Pons (tissue), 1 donor: ENCODE measurements around the gene HIP1R.
"Not testable (repeated sequence)": the region's sequence is repeated elsewhere in the genome, so short reads cannot be mapped to it uniquely, and the experiment has no call there.

Source experiments
- DNase-seq: peaks from one replicate; pipeline ENCODE4 v3.0.0-alpha.2; 2016; ENCODE audit warnings: low spot score

HIP1R gene

DNA sequence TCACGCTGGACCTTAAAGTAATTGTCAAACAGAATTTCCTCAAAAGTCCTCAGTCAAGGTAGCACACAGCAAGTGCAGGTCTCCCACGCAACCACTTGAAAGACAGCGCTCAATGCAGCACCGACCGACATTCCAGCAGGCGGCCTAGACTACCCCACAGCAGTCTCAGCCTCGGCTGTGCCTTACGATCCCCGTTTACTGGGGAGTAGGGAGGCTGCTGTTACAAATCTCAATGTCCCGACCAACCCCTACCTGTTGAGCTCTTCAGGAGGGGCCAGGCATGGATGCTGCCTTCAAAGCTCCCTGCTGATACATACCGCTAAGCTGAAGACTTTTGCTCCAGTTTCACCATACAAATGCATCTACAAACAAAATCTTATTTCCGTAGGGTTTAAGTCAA is 38.8 kb downstream of the HIP1R start:
- no peak for DNase-seq

DNA sequence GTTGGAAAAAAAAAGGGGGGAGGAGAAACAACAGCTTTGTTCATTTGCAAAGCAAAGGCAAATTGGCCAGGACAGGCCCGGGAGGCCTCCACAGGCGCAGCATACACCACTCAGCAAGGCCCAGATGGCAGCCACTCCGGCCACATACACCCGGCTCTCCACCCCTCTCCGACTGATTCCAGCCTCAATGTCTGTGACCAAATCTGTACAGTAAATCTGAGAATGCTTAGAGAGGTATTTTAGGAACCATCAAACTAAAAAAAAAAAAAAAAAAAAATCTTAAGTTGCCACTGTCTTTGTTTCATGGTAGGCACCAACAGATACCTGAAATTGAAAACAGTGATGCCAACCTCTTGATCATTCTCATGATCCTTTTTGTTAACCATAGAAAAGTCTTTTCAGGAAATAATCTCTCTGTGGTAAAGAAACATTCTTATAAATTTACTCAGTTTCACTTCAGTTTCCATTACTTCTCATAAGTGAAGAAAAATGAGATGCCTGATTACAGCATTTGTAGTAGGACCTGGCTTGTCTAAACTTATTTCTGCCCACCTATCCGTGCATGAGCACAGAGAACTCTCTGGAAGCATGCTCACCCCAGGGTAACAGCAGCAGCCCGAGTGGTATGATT is 40.4 kb downstream of the HIP1R start:
- peak; percentile 69 for DNase-seq

- DNase-seq = not testable (repeated sequence)
Measured at GRCh38 chr12:122876281-122876680, 41.0 kb downstream of the HIP1R start.

- no peak for DNase-seq
Measured at GRCh38 chr12:122876731-122877130, 41.5 kb downstream of the HIP1R start.

DNA sequence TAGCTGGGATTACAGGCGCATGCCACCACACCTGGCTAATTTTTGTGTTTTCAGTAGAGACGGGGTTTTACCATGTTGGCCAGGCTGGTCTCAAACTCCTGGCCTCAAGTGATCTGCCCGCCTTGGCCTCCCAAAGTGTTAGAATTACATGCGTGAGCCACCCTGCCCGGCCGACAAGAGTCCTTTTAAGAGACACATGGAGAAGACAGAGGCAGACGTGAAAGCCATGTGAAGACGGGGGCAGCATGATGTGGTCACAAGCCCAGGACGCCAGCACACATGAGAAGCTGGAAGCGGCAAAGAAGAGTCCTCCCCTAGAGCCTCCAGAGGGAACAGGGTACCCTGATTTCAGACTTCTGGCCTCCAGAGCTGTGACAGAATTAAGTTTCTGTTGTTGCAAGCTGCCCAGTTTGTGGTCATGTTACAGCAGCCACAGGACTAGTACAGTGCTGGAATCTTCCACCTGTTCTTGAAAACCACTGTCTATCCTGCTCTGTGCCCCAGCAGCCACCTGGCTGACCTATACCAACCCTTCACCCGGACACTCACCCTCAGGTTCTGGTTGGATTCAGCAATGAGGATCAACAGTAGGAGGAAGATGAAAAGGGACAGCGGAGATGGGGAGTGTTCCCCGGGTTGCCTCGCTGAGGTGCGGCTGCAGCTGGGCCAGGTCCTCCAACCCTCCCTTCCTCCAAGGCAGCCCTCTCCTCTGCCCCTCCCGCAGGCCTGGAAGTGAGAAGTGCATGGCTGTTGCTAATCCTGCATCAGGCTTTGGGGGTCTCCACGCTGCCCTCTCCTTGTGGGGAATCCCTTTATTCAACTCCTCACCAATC is 43.7 kb downstream of the HIP1R start:
- DNase-seq = no peak

- no peak for DNase-seq
Measured at GRCh38 chr12:122880155-122880667, 45.0 kb downstream of the HIP1R start.

- peak; percentile 86 for DNase-seq
Measured at GRCh38 chr12:122880668-122881067, 45.4 kb downstream of the HIP1R start.

DNA sequence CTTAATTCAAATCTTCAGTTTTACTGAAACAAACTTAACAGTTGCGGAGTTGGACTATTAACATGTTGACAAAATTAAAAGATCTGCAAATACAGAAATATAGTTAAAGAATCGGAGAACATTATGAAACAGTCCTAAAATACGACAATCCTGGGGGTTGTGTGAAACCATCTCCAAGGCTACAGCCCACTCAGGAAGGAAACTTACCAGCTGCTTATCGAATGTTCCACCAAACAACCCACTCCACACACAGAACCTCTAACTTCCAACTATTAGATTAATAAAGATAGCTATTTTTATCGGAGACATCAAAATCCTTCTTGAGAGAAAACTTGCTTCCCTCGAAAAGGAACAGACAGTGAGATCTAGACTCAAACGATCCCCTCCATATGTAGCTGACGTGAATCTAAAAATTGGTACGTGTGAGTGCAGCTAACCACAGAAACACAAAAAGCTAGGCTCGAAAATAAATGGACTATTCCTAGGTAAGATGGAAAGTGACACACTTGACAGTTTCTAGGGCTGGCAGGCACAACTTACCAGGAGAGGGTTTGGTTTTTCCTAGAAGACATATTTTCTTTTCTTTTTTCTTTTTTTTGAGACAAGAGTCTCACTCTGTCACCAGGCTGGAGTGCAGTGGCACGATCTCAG is 47.8 kb downstream of the HIP1R start:
- no peak for DNase-seq

DNA sequence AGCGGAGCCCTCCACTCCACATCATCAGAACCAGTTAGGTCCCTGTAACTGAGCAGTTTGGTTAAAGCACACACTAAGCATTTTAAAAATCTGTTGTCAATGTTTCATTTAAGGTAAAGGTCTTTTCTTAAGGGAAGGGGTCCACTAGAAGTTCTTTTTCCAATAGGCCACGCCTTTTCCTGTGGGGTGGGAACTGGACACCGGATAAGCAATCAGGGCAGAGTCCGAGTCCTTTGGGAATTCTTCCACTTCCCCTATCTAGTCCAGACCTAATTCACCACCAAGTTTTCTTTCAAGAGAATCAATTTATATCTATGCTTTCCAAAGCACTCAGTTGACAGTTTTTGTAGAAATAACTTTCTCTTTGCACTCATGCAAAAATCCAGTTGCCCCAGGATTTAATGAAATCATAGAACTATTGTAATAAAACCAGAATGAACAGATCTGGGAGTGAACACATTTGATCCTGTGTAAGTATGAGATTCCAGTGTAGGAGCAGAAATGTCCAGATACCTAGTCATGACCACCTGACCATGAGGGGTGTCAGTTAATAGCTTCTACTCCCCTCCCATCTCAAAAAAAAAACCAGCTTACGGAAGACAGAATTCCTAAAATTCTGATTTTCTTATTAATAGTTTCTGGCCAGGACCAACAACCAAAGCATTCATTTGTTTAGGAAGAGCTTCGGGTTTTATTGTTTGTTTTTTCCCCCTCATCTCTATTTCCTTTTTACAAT is 49.0 kb downstream of the HIP1R start:
- DNase-seq = no peak

- no peak for DNase-seq
Measured at GRCh38 chr12:122884860-122885259, 49.6 kb downstream of the HIP1R start.

DNA sequence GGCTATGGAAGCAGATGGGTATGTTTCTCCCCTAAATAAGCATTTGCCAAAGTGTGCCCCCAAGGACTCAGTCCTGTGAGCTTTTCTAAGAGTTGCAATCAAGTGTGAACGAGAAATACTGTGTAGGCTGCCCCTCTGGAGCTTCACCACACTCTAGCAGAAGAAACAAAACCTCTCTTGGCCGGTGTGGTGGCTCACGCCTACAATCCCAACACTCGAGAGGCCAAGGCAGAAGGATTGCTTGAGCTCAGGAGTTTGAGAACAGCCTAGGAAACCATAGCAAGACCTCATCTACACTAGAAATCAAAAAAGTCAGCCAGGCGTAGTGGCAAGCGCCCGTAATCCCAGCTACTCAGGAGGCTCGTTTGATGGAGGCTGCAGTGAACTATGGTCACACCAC is 50.9 kb downstream of the HIP1R start:
- DNase-seq = no peak

DNA sequence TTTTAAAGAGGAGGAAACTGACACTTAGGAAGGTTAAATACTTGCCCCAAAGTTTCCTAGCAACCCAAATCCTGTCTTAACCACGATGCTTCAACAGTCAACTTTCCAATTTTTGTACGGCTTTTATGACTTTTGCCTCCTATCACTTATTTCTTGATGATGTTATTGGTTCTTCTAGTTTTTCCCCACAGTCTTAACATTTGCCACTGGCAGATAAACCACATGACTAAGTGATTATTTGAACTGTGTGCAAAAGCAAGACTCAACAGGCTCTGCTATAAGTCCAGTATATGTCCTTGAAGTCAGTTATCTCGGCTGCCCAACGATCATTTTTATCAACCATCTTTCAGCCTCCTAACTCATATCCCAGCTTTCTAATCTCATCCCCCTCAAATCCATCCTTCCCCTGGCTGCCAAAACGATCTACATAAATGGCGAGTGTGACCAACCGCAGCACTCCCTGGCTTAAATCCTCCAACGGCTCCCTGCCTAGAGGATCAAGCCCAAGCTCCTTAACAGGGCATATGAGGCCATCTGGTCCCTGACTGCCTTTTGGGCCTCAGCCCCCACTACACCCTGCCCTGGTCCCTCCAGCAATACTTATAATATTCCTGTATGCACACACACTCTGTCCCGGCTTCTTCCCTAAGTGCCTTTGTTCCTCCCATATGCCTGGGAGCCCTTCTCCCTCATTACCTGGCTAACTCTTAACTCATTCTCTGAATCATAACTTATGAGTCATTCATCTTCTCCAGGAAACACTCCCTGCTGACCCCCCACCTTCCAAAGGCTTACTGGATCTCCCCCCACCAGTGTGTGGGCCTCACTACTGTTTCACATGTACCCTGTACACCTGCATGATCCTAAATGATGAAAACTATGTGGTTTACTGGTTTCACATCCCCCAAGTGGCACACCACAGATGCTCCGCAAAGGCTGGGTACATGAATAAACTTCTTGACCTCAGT is 51.9 kb downstream of the HIP1R start:
- DNase-seq = no peak

- DNase-seq = no peak
Measured at GRCh38 chr12:122887819-122888212, 52.6 kb downstream of the HIP1R start.

DNA sequence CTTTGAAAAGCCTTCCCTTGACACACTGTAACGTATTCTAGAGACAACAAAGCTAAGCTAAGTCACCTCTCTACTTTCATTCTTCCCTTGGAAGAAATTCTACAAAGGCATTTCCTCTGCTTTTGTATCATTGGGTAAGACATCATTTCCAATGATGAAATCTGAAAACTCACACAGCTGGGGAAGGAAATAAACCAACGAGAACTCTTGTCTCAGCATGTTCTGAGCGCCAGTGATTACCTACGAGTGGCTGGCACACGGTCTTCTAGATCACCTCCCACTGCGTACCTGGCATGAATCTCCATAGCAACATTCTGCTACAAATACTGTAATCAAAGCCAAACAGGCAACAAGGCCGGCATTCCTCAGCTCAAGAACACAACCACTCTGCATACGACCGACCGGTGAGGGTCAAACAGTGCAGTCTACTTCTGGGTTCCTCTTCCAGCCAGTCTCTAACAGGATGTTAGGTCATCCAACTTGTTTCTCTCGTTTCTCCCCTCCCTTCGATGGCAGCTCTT is 53.0 kb downstream of the HIP1R start:
- DNase-seq = peak; percentile 34

GRCh38 chr12:122889761-122890520 is 54.7 kb downstream of the HIP1R start:
- no peak for DNase-seq

DNA sequence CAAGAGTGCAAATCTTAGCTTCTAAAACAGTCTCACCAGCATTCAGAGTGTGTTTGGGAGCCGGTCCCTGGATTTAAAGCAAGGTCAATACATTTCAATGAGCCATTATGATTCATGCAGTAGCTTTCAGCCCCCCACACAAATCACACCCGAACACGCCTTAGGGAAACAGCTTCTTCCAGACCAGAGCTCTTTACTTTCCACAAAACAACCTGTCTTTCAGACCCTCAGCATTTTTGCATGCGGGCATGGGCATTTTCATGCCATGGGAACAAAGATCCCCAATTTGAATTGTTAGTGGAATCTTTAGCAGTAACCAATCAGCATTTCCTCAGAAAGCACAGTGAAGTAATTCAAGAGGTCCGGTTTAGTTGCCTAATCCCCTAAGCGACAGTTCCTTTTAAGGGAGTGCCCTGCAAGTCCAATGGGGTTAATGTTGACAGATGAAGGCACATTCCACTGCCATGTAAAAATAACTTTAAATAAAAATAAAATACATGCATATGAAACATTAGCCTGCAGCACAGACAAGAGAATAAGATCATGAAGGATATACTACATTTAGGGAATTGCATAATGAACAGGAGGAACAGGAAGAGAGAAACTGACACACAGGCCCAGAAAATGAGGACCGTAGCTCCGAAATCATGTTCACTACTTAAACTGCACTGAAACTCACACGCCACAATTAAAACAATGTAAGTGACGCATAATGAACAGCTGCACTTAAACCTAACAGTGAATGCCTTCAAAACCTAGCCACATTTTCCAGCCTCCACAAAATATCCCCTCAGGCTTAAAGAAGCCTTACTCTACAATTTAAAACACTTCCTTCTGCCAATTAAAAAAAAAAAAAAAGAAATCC is 56.6 kb downstream of the HIP1R start:
- peak; percentile 67 for DNase-seq

DNA sequence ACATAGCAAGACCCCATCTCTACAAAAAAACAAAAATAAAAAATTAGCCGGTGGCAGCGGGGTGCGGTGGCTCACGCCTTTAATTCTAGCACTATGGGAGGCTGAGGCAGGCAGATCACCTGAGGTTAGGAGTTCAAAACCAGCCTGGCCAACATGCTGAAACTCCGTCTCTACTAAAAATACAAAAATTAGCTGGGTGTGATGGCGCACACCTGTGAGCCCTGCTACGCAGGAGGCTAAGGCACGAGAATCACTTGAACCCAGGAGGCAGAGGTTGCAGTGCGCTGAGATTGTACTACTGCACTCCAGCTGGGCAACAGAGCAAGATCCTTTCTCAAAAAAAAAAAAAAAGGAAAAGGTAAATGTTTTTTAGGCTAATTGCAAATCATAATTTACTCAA is 57.5 kb downstream of the HIP1R start:
- DNase-seq = not testable (repeated sequence)

- no peak for DNase-seq
Measured at GRCh38 chr12:122893208-122894153, 58.2 kb downstream of the HIP1R start.
